CD14-positive monocyte (primary cell): ENCODE results near the gene ZNF260. TPM values are rescaled to one million over a fixed set of nuclear protein-coding genes. Genes with fewer than 3 reads are reported as not detected.
A peak's percentile ranks its signal among the peaks of the same experiment; 100 is the strongest.

Experiments used
- DNase-seq, 3 donors: peaks; one replicate each; pipeline ENCODE4 v3.0.0-alpha.2; 2011 to 2022
- H2AFZ ChIP-seq: 2 replicates; pipeline ENCODE4 v1.6.0; 2012; ENCODE audit warnings: mild to moderate bottlenecking, low read depth, low read length, inconsistent platforms; ENCODE audit not compliant: insufficient read depth, poor library complexity, severe bottlenecking
- H3K27ac ChIP-seq, 2 donors: 1 replicate in 1 of 2; 2 replicates in 1 of 2; pipeline ENCODE4 v1.5.1; 2012 to 2013; ENCODE audit warnings: low read length in 2 of 2, control low read depth in 1 of 2, inconsistent platforms in 1 of 2, low read depth in 1 of 2, mild to moderate bottlenecking in 1 of 2
- H3K27me3 ChIP-seq, 2 donors: one replicate each; pipeline versions ENCODE4 v1.6.0 to v1.6.1; 2011 to 2013; ENCODE audit warnings: low read length in 2 of 2; ENCODE audit not compliant: control insufficient read depth in 2 of 2, insufficient read depth in 2 of 2
- H3K36me3 ChIP-seq, 2 donors: replicated peaks in 1 of 2; 1 replicate in 1 of 2; 2 replicates in 1 of 2; pipeline versions ENCODE4 v1.5.1 to v1.6.1; 2012 to 2013; ENCODE audit warnings: low read length in 2 of 2, control low read depth in 1 of 2, inconsistent platforms in 1 of 2, mild to moderate bottlenecking in 1 of 2; ENCODE audit not compliant: insufficient read depth in 2 of 2, control insufficient read depth in 1 of 2
- H3K4me1 ChIP-seq, 2 donors: 1 replicate in 1 of 2; 2 replicates in 1 of 2; pipeline versions ENCODE4 v1.5.1 to v1.6.1; 2012 to 2013; ENCODE audit warnings: low read length in 2 of 2, control low read depth in 1 of 2, inconsistent platforms in 1 of 2, mild to moderate bottlenecking in 1 of 2, moderate library complexity in 1 of 2; ENCODE audit not compliant: insufficient read depth in 2 of 2, control insufficient read depth in 1 of 2
- H3K4me2 ChIP-seq: replicated peaks from 2 replicates; pipeline ENCODE3; 2012; ENCODE audit warnings: low read length, moderate library complexity, mild to moderate bottlenecking; ENCODE audit not compliant: poor library complexity, severe bottlenecking; ENCODE audit errors: extremely low read depth
- H3K4me3 ChIP-seq, 3 experiments: fragments of 200-600 bp in 1 of 3; sonication (generic) in 1 of 3; replicated peaks in 1 of 3; 1 replicate in 2 of 3; 2 replicates in 1 of 3; pipeline ENCODE4 v1.5.1; 2011 to 2013; ENCODE audit warnings: low read length in 3 of 3, mild to moderate bottlenecking in 3 of 3, control low read depth in 2 of 3, low read depth in 2 of 3, inconsistent platforms in 1 of 3, moderate library complexity in 1 of 3
- H3K79me2 ChIP-seq: 2 replicates; pipeline ENCODE4 v1.6.0; 2012; ENCODE audit warnings: mild to moderate bottlenecking, control low read depth, inconsistent platforms, low read length, moderate library complexity; ENCODE audit not compliant: insufficient read depth
- H3K9ac ChIP-seq: 2 replicates; pipeline ENCODE4 v1.6.0; 2017; ENCODE audit warnings: low read length, mild to moderate bottlenecking; ENCODE audit not compliant: insufficient read depth, poor library complexity, severe bottlenecking
- H3K9me3 ChIP-seq, 2 donors: replicated peaks in 1 of 2; 1 replicate in 1 of 2; 2 replicates in 1 of 2; pipeline versions ENCODE4 v1.5.1 to v1.6.1; 2012 to 2013; ENCODE audit warnings: low read length in 2 of 2, control low read depth in 1 of 2; ENCODE audit not compliant: control insufficient read depth in 1 of 2, insufficient read depth in 1 of 2
- H4K20me1 ChIP-seq: 2 replicates; pipeline ENCODE4 v1.6.0; 2012; ENCODE audit warnings: mild to moderate bottlenecking, low read length, control low read depth, moderate library complexity; ENCODE audit not compliant: insufficient read depth
- H3K27ac Mint-ChIP-seq, 7 donors: one replicate each; pipeline ENCODE4 v1.8.0; 2020; ENCODE audit warnings: mild to moderate bottlenecking in 7 of 7, mixed read lengths in 7 of 7, moderate library complexity in 6 of 7, inconsistent platforms in 2 of 7
- H3K27me3 Mint-ChIP-seq, 3 donors: one replicate each; pipeline ENCODE4 v1.8.0; 2021 to 2022; ENCODE audit warnings: low read depth in 3 of 3, mild to moderate bottlenecking in 3 of 3, mixed read lengths in 3 of 3, moderate library complexity in 3 of 3, inconsistent platforms in 1 of 3
- H3K36me3 Mint-ChIP-seq, 2 donors: one replicate each; pipeline ENCODE4 v1.8.0; 2020; ENCODE audit warnings: mixed read lengths in 2 of 2, inconsistent platforms in 1 of 2, mild to moderate bottlenecking in 1 of 2
- H3K4me1 Mint-ChIP-seq: one replicate; pipeline ENCODE4 v1.8.0; 2020; ENCODE audit warnings: mild to moderate bottlenecking, mixed read lengths
- H3K4me3 Mint-ChIP-seq, 2 donors: one replicate each; pipeline ENCODE4 v1.8.0; 2020; ENCODE audit warnings: mild to moderate bottlenecking in 2 of 2, mixed read lengths in 2 of 2, moderate library complexity in 1 of 2
- H3K9me3 Mint-ChIP-seq, 7 donors: one replicate each; pipeline ENCODE4 v1.8.0; 2020 to 2022; ENCODE audit warnings: mixed read lengths in 7 of 7, mild to moderate bottlenecking in 6 of 7, moderate library complexity in 6 of 7, inconsistent platforms in 2 of 7
- CTCF ChIP-seq: fragments of 200-600 bp; IDR thresholded peaks from one replicate; pipeline ENCODE4 v1.8.0; 2022; ENCODE audit warnings: antibody characterized with exemption, mild to moderate bottlenecking
- WGBS: methylation state at CpG from one replicate; pipeline ENCODE4 v1.1.5; 2013; ENCODE audit warnings: missing lambda C conversion rate; ENCODE audit not compliant: insufficient coverage; 5-methylcytosine and 5-hydroxymethylcytosine counted together
- intact Hi-C, 2 donors: fragments of 100-400 bp; cut with micrococcal nuclease; formaldehyde crosslinking; loops; one replicate each; pipeline versions ENCODE4 v1.15.0 to v1.15.1; 2023
- polyA plus RNA-seq, 3 donors: library from polyadenylated mRNA; depleted of rRNA in 1 of 3; unstranded in 2 of 3; stranded (reverse) in 1 of 3; fragments of 300-500 nt in 2 of 3; fragments of >200 nt in 1 of 3; fragmentation: Illumina TruSeq in 2 of 3; gene quantifications; 1 replicate in 2 of 3; 2 replicates in 1 of 3; pipeline ENCODE4 v1.2.3, GENCODE V29; 2012 to 2021

ZNF260 gene
- polyA plus RNA-seq, 3 donors = 0.88 to 2.1 (median 1.2) TPM

- H3K4me2 ChIP-seq = peak overlapping the region; percentile 75
- peak overlapping the region; percentile 45 to 92 for H3K27ac ChIP-seq
- peaks cover 39 to 46% of the 10 kb centered on the region in 2 donors for H3K9me3 ChIP-seq
- Mint-ChIP-seq H3K4me1 (peaks cover 22% of the 10 kb centered on the region), H3K4me3 (peak overlapping the region; percentile 93 to 98), H3K36me3 (peaks cover 47 to 62% of the 10 kb centered on the region in 2 donors), H3K27ac (peak overlapping the region; percentile 9 to 96 (median 94)), H3K9me3 (peaks cover 24 to 66% (median 54%) of the 10 kb centered on the region in 7 donors), H3K27me3 (peaks cover 0 to 3% (median 0%) of the 10 kb centered on the region in 3 donors)
- no peaks in the 10 kb centered on the region for H4K20me1 ChIP-seq
- no peak for DNase-seq
- H2AFZ ChIP-seq = peak overlapping the region; percentile 97
- H3K27me3 ChIP-seq = no peaks in the 10 kb centered on the region
- H3K4me1 ChIP-seq = peaks cover 17 to 21% of the 10 kb centered on the region in 2 donors
- H3K36me3 ChIP-seq = peaks cover 12 to 50% of the 10 kb centered on the region in 2 donors
- H3K79me2 ChIP-seq = peaks cover 19% of the 10 kb centered on the region
- peak overlapping the region; percentile 65 to 92 (median 76) for H3K4me3 ChIP-seq
- intact Hi-C loops = loop anchor here (2.0 to 10.0 kb wide), 7 partner anchors 31 to 201 kb away; partner anchors contain the start of genes ZNF260 (in 2 of the 2), ZNF461 (in 2 of the 2), ZNF850 (in 2 of the 2) and ZFP14 (in 1 of the 2)
- TF ChIP-seq CTCF = no peak
- WGBS = 43% methylated on average over 13 of the region's 18 CpGs
- peak overlapping the region; percentile 95 for H3K9ac ChIP-seq
These were observed 46.0 kb upstream of the ZNF260 start for GRCh38 chr19:36573895-36574720.
